ENCODE measurements around the gene AMFR. TPM values are rescaled to one million over a fixed set of nuclear protein-coding genes. Genes with fewer than 3 reads are reported as not detected.
A peak's percentile ranks its signal among the peaks of the same experiment; 100 is the strongest.

The AMFR gene
- total RNA-seq, result 65.2 TPM
- long read RNA-seq, transcript AMFR-201 (14 exons, 3,600 nt), result major isoform, 101 of 111 reads
- long read RNA-seq, transcript AMFR-208 (1 exons, 1,844 nt), result minor isoform, 5 of 111 reads
- long read RNA-seq, partial matches to known transcripts, result 2 of 111 reads
- long read RNA-seq, other reads (novel, unspliced or antisense), result 2 of 111 reads

GRCh38 chr16:56425439-56425832, at the start of gene AMFR:
Gene AMFR, minus strand, starts transcription at chr16:56425545. Its CDS starts 218 bp downstream, at chr16:56425327.
- H3K9me3 ChIP-seq (replicated peaks), result no peaks in the 10 kb centered on the region
- intact Hi-C loops (cut with micrococcal nuclease), result no loop called here
- peak within 1 kb of the TSS; percentile 89 for H3K27ac ChIP-seq (replicated peaks)
- peak; percentile 72 for TF ChIP-seq CTCF (IDR thresholded peaks at IDR 0.05; ENCODE audit: borderline replicate concordance)
- peak; percentile 73 for DNase-seq
- peak within 1 kb of the TSS; percentile 93 for H3K4me3 ChIP-seq
- peaks cover 44% of the 10 kb centered on the region for H3K4me1 ChIP-seq
- H3K36me3 ChIP-seq, result peaks cover 6% of the 10 kb centered on the region
- H3K27me3 ChIP-seq (ENCODE audit: low read depth), result no peaks in the 10 kb centered on the region

DNA sequence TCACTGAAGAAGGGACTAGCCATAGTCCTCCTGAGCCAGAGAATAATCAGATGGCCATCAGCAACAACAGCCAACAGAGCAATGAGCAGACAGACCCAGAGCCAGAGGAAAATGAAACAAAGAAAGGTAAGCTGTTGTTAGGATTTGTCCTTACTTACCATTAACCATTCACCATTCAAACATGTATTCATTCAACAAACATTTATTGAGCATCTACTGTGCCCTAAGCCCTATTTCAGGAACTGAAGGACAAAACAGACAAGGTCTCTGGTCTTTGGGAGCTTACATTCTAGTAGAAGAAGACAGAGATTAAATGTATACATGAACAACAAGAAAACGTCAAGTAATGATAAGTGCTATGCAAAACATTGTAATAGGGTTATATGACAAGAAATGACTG, 45.3 kb upstream of the AMFR start:
- no peak overlapping the region for H3K27ac ChIP-seq (replicated peaks)
- no peak for DNase-seq
- peaks cover 99% of the 10 kb centered on the region for H3K36me3 ChIP-seq
- intact Hi-C loops (cut with micrococcal nuclease), result no loop called here
- no peaks in the 10 kb centered on the region for H3K27me3 ChIP-seq (ENCODE audit: low read depth)
- H3K4me3 ChIP-seq, result no peak overlapping the region
- no peak for TF ChIP-seq CTCF (IDR thresholded peaks at IDR 0.05; ENCODE audit: borderline replicate concordance)
- H3K9me3 ChIP-seq (replicated peaks), result no peaks in the 10 kb centered on the region
- no peaks in the 10 kb centered on the region for H3K4me1 ChIP-seq

DNA sequence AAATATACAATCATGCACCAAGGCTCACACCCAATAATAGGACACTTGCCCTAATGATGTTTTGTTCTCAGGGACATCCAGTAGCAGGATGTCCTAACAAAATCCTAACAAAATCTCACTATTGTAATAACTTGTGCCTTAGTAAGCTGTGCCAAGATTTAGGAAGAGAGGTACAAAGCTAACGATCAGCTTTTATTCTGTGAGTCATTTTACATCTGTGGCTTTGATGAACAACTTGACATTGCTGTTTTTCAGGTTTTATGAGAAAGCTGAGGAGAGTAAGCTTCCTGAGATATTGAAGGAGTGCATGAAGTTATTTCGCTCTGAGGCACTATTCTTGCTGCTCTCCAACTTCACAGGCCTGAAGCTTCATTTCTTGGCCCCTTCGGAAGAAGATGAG, 44.9 kb upstream of the AMFR start:
- peaks cover 99% of the 10 kb centered on the region for H3K36me3 ChIP-seq
- H3K4me3 ChIP-seq, result no peak overlapping the region
- no peak for DNase-seq
- intact Hi-C loops (cut with micrococcal nuclease), result no loop called here
- no peak for TF ChIP-seq CTCF (IDR thresholded peaks at IDR 0.05; ENCODE audit: borderline replicate concordance)
- H3K27ac ChIP-seq (replicated peaks), result no peak overlapping the region
- H3K4me1 ChIP-seq, result no peaks in the 10 kb centered on the region
- no peaks in the 10 kb centered on the region for H3K27me3 ChIP-seq (ENCODE audit: low read depth)
- no peaks in the 10 kb centered on the region for H3K9me3 ChIP-seq (replicated peaks)

DNA sequence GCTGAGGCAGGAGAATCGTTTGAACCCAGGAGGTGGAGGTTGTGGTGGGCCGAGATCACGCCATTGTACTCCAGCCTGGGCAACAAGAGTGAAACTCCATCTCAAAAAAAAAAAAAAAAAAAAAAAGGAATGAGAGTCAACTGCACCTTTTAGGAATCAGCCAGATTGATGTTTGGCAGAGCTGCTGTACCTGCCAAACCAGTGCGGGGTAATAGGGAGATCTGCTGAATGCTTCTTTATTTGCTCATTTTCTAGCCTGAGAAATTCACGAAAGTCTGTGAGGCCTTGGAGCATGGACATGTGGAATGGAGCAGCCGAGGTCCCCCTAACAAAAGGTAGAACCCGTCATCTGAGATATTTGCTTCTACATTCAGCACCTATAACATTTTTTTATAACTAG, 44.4 kb upstream of the AMFR start:
- H3K36me3 ChIP-seq, result peaks cover 99% of the 10 kb centered on the region
- intact Hi-C loops (cut with micrococcal nuclease), result no loop called here
- no peak overlapping the region for H3K27ac ChIP-seq (replicated peaks)
- H3K9me3 ChIP-seq (replicated peaks), result no peaks in the 10 kb centered on the region
- no peak for DNase-seq
- H3K4me1 ChIP-seq, result no peaks in the 10 kb centered on the region
- H3K4me3 ChIP-seq, result no peak overlapping the region
- no peaks in the 10 kb centered on the region for H3K27me3 ChIP-seq (ENCODE audit: low read depth)
- TF ChIP-seq CTCF (IDR thresholded peaks at IDR 0.05; ENCODE audit: borderline replicate concordance), result no peak

GRCh38 chr16:56468800-56469199, 43.5 kb upstream of the AMFR start:
- peaks cover 98% of the 10 kb centered on the region for H3K36me3 ChIP-seq
- DNase-seq, result no peak
- H3K27ac ChIP-seq (replicated peaks), result no peak overlapping the region
- no peak for TF ChIP-seq CTCF (IDR thresholded peaks at IDR 0.05; ENCODE audit: borderline replicate concordance)
- H3K4me1 ChIP-seq, result no peaks in the 10 kb centered on the region
- intact Hi-C loops (cut with micrococcal nuclease), result no loop called here
- no peaks in the 10 kb centered on the region for H3K27me3 ChIP-seq (ENCODE audit: low read depth)
- no peak overlapping the region for H3K4me3 ChIP-seq
- H3K9me3 ChIP-seq (replicated peaks), result no peaks in the 10 kb centered on the region
